ENCODE data around the gene CCDC149.

The CCDC149 gene

DNA sequence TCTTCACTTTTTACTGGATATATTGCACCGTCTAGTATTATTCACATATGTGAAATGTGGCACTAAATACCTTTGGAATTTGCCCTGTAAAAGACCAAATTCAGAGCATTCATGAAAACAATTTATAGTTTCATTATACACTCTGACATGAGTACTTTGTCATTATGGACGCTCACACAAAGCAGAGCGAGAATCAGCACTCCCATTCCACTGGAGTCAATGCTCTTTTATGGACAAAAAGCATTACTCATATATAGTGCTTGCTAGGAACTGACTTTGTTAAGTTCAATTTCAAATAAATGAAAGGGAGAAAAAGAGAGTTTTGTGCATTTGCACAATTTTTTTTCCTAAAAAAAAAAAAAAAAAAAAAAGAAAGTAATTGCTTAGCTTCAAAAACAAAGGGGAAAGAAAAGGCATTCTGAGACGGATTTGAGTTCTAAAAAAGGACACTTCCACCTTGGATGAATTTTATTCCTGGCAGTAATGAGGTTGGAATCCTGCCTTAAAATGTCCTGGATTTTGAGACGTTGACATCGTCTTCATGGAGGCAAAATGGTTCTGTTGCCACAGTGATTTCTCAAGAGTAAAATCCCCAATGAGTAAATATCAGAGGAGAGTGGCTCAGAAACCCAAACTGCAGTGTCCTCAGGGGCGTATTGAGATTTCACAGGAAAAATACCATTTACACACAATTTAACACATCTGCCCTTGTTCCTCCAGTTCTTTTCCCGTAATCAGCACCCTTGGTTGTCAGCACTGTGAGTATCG lies 34.8 kb downstream of the CCDC149 start:
- DNase-seq, result no peak

DNA sequence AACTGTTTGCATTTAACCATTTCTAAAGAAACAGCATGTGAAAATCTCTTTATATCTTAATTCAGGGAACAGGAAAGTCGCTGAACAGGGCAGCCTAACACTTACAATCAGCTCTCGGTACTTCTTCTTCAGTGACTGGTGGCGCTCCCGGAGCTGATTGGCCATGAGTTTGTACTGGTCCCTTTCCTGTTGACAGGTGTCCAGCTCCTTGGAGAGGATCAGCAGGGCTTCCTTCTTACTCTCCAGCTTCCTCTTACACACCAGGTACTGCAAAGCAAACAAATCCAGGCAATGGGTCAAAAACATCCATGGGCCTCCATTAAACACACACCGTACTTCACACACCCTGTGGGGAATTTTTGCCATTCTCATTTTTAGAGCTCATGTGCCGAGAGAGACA lies 36.4 kb downstream of the CCDC149 start:
- no peak for DNase-seq

DNA sequence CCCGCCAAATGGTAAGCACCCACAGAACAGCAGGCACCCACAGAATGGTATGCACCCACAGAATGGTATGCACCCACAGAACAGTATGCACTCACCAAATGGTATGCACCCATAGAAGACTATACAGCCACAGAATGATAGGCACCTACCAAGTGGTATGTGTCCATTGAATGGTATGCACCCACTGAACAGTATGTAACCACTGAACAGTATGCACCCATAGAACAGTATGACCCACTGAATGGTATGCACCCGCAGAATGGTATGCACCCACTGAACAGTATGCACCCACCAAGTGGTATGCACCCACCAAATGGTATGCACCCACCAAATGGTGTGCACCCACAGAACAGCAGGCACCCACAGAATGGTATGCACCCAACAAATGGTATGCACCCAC lies 40.1 kb downstream of the CCDC149 start:
- DNase-seq, result no peak

DNA sequence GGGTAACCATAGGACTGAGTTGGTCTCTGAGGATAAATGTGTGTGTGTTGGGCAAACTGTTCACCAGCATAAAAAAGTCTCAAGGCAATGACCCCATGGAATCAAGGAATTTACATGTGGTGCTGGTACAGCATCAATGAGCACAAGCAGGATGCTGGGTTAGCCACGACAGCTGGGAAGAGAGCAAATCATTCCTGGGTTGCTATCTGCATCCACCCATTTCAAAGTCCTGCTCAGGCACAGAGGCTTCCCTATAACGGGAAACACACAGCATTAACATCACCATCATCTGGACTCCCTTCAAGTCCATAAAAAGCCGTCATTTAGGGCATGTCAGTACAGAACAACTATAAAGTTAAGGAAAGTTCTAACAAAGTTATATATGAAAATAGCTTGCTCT lies 41.6 kb downstream of the CCDC149 start:
- DNase-seq, result no peak

DNA sequence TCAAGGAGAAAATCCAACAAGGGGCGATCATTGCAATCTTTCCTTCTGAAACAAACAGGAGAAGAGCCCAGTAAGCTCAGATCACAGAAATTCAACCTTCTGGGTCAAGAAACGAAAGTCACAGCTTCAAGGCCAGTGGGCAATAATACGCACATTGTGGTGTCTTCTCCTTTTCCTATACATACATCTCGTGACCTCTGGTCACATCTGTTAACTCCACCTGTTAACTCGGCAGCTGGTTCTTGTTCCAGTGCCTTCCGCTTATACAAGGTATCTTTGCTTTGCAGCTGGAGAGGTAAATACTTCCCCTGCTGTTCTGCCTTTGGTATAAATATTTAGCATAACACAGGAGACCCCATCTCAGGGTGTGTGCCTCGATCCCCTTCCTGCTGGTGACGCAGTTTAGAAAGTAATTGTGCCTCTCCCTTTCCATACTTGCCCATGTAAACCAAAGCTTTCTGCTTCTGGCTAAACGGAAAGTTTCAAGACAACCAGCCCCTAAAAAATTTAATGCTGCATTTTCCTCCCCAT lies 45.0 kb downstream of the CCDC149 start:
- no peak for DNase-seq

DNA sequence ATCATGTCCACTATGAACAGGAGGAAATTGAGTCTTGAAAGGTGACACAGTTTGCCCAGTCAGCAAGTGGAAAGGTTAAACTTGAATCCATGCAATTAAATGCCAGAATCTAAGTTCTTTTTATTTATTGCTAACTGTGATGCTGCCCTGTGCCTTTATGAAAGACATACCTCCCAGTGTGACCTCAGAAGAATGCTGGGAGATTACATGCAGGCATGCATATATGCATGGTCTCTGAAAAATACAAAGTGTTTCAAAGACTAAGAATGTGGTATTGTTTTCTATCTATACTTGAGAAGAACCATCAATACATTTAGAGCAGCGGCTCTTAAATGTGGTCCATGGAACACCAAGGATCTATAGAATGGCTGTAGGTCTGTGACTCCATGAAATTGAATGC lies 45.6 kb downstream of the CCDC149 start:
- no peak for DNase-seq

DNA sequence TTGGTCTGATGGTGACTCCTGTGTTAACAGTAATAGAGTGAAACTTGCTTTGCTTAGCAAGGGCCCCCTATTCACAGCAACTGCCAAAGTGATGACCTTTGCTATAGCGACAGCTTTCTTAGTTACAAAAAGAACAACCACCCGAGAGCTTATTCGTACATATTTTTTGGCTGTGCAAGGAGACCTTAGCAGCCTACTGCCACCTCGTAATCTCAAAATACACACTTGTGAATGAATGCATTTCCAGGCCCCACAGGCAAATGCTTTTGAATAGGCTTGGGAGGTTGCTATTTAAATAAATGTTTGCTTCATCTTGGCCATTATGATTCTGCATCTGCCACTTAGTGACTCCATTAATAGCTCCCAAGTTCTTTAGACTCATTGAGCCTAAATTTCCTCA lies 47.4 kb downstream of the CCDC149 start:
- no peak for DNase-seq

DNA sequence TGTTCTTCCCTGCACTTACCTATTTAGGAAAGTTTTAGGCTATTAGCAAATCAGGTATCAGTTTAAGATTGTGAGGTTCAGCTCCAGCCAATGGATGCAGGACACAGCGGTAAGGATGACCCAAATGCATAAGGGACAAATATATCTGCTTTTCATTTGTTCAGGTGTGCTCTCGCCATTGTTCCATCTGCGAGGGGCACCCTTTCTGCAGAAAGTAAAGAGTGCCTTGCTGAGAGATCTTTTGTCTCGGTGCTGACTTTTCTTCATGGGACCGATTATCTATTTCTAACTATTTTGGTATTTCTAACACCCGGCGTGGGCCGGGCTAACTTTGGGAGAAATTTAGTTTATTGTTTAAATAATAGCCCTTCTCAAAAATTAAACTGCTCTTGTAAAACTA lies 49.0 kb downstream of the CCDC149 start:
- no peak for DNase-seq

DNA sequence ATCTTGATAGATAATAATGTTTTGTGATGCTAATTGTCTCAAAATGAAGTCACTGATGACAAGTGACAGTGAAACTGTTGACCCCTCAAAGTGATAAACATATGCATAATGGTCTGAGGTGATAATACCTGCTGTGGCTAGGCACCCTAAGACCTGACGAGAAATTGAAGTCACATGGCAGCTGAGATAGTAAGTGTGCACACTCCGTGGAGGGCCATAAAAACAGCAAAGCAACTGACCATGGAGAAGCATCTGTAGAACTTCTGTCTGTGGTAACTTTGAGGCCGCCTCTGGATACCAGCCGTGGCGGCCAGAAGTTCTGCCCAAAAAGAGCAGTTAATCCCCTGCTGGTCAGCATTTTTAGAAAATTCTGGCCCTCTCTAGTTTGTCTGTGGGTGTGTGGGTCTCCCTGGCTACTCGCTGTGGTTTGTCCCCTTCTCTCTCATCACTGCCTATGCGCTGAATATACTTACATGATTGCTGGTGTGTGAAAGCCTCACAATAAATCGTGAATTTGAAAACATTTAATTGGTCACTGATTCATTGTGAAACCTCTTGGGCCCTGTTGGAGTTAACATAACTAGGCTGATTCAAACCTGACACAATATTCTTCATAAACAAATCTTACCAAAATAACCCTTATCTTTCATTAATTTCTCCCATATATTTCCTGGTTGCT lies 50.6 kb downstream of the CCDC149 start:
- DNase-seq, result no peak

DNA sequence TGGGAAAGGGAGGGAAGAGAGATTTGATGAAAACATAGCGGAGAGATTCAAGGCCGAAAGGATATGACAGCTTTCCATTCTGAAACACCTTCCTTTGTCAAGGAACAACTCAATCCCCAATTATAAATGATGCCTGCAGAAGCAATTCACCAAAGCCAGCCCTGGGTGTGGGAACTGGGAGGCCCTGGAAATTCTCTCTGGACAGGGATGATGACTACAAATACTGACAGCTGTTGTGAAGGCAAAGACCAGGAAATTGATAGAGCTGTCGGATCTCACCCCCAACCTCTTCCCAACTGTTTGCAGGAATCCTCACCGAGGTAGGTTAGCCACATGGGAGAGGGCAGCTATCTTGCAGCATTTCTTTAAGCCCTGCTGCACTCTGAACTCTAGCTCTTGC lies 54.3 kb downstream of the CCDC149 start:
- DNase-seq, result no peak

DNA sequence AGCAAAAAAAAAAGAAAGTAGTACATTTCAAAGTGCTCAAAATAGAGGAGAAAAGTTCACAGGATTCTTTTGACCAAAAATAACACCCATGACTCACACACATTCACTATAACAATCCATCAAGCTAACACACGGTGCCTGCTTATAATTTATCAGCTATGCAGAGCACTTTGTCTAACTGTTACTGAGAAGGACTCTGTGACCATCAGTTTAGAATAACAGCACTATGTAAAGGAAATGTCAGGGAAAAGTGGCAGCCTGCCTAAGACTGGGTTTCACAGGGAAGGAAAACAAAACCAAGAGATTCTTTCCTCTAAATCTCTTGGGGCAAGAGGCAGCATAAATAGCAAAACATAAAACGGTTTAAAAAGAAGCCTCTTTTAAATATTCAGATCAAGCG lies 54.8 kb downstream of the CCDC149 start:
- no peak for DNase-seq

DNA sequence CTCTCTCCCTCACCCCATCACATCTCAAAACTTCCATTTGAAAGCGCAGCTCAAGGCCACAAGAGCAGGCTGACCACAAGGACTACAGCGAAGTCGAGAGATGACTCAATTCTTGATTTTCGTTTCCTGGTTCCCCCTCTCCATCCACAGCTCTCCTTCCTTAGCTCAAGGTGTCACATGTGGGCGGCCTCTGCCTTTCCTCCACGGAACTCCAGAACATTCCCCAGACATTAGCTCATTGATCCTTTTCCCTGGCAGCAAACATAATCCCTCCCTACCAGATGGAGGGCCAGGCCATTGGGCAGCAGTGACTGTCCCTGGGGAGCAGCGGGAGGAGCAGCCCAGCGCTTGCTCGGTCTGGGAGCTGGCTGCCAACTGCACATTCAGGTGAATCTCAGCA lies 56.3 kb downstream of the CCDC149 start:
- DNase-seq, result no peak

DNA sequence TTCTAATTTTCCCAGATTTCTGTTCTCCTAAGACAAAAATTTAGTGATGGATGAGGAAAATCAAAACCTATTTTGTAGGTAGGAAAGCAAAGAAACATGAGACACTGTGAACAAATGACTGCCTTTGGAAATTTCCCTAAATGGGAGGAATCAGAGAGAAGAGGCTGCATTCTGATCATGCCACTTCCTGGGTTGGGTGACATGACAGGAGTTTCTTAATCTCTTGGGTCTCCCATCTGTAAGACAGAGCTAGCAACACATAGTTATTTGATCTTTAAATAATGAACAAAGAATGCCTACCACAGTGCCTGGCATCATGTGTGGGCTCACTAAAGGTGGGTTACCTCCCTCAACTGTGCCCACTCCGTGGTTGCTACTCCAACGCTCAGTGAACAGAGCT lies 57.1 kb downstream of the CCDC149 start:
- DNase-seq, result no peak

DNA sequence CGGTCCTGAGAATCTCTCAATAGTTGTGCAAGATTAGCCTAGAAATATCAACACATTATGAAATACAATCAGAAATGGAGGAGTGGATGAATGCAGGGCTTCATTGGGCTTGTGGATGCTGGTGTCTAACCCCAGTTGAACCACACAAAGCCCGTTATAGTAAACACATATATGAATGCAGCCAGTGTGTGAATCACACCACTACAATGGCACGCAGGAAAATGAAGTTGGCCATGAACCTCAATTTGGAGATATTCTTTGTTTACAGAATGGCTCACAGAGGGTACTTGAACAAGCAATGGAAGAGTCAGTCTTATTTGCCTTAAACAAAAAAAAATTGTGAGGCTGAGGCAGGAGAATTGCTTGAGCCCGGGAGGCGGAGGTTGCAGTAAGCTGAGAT lies 59.7 kb downstream of the CCDC149 start:
- DNase-seq, result no peak

DNA sequence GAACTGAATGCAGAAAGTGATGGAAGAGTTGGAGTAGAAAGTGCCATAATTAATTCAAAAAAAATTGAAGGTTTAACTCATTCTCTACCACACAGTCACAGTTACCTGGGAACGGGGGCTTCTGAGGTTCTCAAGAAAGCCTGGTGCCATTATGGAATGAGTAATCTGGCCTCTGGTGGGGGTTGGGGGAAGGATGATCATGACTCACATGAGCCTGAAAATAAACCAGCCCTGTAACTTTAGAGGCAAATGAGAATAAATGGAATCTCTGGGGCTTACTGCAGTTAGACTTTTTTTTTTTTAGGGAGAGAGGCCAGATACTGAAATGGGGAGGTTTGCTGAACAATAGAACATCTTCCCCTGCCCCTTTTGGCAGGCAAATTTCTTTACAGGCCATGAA lies 62.2 kb downstream of the CCDC149 start:
- no peak for DNase-seq

DNA sequence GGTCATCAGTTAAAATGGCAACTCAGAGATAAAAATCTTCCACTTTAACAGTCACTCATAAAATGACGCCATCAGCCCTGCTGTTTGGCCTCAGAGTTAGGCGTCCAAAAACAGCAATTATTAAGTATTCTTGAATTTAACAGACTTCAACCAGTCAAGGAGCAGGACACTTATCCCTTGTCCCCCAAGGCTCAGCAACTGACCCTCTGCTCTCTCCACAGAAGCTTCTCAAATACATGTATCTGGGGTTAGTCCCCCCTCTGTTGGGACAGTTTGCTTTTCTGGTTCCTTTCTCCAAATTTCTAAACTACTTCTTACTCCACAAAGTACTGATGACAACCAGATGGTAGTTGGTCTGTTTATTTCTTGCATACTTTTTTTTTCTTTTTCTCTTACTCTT lies 63.1 kb downstream of the CCDC149 start:
- no peak for DNase-seq

DNA sequence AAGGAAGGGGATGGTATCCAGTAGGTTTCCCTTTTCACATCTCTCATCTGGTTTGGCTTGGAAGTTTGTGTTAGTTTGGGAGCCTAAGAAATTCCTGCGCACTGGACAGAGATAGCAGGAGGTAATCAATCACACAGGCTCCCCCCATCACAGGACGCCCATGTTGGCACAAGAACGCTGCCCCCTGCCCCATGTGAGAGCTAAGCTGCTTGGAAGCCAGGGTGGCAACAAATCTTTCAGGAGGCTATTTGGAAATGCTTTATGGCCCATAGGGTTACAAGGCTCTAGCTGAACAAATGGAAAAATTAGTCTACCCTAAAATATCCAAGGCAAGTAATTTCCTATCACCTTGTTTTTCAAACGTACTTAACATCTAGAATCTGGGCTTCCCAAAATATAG lies 63.5 kb downstream of the CCDC149 start:
- DNase-seq, result no peak

DNA sequence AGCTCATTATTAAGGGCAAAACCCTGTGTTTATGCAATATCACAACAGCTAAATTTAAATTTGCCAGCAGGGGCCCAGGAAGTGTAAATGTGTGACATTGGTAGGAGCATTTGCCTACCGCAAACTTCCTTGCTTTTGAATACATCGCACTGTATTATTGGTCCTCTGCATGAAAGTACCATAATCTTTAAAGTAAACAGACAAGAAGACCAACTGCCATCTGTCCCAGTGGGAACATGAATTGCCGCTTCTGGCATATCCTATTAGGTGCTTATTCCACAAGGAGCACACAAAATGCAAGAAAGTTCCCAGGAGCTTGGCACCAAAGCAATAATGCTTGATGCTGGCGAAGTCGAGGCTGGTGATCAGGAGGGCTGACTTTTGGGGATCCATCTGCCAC lies 66.1 kb downstream of the CCDC149 start:
- DNase-seq, result no peak

DNA sequence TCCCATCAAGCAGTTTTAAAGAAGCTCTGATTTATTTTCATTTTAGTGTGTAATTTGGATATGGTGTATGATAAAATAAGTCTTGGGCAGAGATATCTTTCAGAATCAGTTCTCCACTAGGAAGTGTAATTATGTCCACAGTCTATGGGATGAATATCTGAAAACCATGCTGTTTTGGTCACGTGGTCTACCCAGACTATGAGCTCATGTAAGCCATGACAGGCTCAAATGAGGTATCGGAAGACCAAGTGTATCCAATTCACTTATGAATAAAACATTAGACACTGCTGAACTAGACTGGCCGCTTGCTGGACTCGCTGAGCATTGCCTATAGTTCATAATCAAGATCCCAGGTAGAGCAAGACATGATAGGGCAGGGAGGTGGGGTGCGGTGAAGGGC lies 66.9 kb downstream of the CCDC149 start:
- no peak for DNase-seq

DNA sequence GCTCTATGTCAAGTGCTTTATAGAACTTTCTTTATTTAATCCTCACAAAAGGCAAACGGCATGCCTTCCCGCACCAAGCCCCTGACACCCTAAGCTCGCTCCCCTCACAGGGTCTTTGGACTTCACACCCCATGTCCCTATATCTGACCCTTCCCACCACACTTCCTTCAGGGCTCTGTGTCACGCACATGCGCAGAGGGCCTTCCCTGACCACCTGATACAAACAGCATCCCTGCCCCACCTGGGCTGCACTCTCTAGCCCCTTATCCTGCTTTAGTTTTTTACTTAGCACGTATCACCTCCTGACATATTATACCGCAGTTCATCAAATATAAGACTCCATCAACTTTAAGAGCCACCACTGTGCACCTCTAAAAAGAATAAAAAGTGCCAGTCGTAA lies 67.7 kb downstream of the CCDC149 start:
- DNase-seq, result no peak

DNA sequence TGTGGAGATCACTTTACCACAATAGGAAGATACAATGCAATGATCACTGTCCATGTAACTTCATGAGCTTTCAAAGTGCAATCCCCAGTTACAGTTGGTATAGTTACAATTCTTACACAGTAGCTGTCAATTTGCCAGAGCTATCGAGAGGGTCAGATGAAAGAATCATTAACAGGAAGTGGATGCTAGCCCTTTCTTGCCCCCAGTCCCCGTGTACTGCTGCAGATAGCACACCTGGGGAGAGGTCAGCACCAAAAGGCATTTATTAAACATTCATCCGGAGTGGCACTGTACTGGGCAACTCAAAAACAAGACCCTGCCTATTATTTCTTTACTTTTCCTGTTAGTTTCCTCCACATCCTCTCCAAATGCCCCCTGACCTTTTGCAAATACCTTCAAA lies 69.7 kb downstream of the CCDC149 start:
- no peak for DNase-seq

DNA sequence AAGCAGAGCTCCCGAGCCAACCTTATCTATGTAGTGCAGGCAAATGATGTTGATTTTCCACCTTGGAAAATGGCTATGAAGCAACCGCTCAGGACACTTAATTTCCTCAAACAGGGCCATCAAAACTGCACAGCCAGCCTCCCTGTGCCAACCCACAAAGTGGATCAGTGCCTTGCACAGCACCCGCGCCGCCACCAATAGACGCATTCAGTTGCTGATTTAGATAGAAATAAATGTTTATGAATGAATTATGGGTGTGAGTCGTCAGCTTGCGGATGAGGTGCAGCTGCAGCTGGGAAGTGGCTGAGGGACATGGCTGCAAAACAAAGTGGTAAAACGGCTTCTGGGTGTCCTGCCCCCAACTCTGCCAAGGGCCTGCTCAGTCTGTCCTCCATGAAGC lies 70.5 kb downstream of the CCDC149 start:
- no peak for DNase-seq

DNA sequence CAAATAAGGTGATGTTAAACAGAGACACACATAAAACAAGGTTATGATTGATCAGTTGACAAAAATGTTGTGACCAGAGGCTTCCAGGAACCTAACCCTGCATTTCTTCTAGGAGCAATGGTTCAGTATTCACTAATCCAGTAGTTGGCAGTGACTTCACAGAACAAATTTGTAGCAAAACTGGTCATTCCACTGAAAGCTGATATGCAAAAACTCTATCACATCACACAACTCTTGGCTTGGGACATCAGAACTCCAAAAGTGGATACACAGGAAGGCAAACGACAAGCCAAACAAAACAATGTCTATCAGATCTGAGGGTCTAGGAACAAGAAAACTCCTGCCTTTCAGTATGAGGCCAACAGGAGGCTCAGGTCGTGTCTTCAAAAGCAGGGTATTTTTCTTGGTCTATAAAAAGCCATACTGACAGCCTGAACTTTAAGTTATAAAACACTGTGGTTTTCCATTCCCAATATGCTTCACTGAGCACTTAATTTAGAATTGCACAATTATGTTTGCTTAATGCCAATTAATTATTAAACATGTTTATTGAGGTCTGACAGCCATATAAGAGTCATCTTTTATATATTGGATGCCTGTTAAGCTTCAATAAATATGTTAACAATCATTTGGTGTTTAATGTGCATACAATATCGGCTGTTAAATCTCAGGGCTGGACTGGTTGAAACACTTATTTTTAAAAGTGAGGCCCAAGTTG lies 71.9 kb downstream of the CCDC149 start:
- DNase-seq, result no peak

DNA sequence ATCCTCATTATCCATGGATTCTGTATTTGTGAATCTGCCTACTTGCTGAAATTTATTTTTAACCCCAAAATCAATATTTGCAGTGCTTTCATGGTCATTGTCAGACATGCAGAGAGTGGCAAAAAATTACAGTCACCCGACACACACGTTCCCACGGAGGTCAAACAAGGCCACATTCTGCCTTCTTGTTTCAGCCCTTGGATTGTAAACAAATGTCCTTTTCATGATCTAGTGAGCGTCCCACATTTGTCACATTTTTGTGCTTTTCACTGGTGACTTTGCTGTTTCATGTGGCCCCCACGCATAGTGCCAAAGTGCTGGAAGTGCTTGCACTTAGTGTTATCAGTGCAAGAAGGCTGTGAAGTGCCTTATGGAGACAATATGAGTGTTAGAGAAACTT lies 72.5 kb downstream of the CCDC149 start:
- no peak for DNase-seq

Measured in NCI-H446 (cell line).